Stimulated activated CD8-positive, alpha-beta memory T cell treated with anti-CD3 and anti-CD28 coated beads, Interleukin-2, amount 100 ng/mL, for 48 hours (primary cell): ENCODE results near the gene PRAF2.
A peak's percentile ranks its signal among the peaks of the same experiment; 100 is the strongest.

Source experiments
- DNase-seq, 2 donors: peaks; one replicate each; pipeline ENCODE4 v3.0.0-alpha.2; 2020; ENCODE audit warnings: low read depth in 2 of 2

Gene PRAF2, protein sequence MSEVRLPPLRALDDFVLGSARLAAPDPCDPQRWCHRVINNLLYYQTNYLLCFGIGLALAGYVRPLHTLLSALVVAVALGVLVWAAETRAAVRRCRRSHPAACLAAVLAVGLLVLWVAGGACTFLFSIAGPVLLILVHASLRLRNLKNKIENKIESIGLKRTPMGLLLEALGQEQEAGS

DNA sequence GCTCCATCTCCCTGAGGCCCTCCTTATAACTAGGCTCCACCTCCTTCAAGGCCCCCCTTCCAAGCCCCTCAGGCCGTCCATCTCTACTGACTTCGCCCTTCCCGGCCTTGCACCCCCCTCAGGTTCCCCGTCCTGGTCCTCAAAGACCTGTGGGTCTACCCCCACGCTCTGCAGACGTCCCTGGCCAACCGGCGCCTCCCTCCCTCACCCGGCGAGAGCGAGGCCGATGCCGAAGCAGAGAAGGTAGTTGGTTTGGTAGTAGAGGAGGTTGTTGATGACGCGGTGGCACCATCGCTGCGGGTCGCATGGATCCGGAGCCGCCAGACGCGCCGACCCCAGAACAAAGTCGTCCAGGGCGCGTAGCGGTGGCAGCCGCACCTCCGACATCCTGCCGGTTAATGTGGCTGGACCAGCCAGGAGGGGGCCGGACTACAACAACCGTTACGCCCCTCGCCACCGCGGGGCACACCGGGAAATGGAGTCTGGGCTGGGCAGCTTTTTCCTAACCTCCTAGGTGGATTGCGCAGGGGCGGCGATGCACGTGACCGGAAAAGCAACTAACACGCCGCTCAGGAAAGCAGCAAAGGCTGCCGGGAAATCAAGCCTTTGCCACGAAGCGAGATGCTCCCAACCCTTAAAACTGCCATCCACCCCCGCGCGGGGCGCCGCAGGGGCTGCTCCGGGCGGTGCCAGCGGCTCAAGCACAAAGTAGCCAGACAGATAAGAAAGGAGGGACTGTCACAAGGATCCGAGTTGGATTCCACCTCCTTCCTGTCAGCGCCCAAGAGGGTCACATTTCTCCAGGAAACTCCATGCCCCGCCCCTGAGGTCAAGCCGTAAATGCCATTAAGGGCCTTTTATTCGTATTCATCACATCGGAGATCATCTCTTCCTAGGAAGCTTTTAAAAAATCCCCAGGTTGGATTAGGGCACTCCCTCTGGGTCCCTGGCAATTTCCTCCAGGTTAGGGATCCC lies at the start of gene PRAF2:
TSS of gene PRAF2 (minus strand) at position 402 of the 975 bp plus-strand sequence. CDS start at position 387, 15 bp downstream.
- DNase-seq: peak; percentile 72 to 82

DNA sequence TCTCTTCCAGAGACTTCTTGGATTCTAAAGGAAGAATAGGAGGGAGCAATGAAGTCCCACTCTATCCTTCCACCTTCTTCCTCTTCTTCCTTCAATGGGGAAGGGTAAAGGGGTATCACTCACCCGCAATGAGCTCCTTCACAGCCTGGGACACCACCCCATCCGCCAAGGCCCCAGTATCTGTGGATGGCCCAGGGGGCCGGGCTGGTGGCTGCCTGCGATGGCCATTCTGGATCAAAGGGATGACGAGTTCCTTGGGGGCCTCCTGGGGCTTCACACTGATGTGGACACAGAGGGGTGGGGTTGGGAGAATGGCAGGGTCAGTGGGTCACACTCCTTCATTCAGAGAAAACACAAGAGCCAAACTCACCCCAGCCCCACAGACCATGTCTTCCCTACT lies 48.7 kb upstream of the PRAF2 start:
- no peak for DNase-seq

DNA sequence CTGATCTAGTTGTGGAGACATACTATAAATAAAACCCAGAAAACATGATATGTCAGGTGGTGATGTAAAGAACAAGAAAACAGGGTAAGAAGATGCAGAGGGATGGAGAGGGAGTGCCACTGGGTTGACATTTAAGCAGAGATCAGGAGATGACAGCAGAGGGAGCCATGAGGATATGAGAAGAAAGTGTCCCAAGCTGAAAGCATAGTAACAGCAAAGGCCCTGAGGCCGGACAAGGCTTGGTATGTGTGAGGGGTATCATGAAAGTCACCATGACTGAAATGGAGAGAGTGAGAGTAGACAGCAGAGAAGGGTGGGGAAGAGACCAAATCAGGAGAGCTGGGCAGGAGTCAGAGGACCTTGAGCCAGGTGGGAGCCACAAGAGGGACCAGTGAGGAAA lies 46.3 kb upstream of the PRAF2 start:
- no peak for DNase-seq

DNA sequence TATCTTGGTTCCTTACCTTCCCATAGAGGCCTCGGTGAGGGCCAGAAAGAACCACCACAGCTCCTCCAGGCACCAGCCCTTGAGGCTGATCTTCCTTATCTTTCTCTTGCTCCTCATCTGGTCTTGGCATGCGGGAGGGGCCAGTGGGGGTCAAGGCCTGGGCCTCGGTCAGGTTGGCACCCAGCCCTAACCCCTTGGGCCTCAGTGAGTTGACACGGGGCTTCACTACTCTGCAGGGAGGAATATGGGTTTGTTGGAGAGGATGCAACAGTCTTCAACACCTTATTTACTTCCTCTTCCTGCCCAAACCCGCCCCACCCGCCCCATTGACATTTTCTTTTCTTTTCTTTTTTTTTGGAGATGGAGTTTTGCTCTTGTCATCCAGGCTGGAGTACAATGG lies 43.8 kb upstream of the PRAF2 start:
- no peak for DNase-seq

DNA sequence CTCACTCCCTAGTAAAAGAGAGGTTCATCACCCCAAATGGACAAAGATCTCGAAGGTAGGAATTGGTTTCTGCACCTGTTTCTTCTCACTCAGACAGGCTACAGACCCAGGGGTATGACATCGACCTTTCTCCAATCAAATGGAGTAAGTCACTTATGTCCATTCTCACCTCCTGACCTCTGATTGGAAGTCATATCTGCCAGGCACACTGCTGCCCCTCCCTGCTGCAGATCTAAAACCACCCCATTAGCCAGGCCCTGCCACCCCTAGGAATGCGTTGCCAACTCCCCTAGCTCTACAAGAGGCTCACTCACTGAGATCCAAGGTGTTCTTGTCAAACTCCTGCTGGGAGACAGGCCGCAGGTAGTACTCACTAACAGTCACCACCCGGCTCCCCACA lies 42.9 kb upstream of the PRAF2 start:
- DNase-seq: no peak

DNA sequence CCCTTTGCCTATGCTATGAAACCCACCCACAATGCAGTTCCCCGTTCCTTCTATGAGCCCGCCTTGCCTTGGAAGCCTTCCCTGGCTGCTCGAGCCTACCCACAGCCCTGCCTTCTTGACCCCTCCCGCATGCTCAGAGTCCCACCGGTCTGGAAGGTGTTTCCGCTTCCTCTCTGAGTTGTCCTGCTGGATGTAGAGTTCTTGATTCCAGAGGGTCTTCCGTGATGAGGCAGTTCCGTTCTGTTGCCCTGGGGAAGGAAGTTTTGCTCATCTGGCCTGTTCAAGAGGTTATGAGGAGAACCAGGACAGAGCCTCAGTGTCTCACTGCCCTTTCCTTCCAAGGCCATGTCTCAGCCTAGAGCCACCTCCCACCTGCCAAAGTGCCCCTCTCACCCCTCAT lies 42.3 kb upstream of the PRAF2 start:
- DNase-seq: no peak

DNA sequence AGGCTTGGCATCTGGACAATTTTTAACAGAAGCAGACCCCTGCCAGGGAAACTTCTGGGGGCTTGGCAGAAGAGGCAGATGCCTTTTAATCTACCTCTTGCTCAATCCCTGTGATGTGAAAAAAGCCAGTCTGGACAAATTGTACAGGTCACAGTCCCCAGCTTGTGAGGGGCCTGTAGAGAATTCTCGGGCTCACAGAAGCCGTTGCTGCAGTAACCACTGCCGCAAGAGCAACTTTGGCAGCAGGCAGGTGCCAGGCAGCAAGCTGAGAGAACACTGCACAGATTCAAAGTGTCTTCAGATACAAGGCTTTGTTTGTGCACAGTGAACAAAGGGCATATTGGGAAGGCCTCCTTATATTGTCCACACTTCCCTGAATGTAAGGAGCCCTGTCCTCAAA lies 38.0 kb upstream of the PRAF2 start:
- DNase-seq: no peak

DNA sequence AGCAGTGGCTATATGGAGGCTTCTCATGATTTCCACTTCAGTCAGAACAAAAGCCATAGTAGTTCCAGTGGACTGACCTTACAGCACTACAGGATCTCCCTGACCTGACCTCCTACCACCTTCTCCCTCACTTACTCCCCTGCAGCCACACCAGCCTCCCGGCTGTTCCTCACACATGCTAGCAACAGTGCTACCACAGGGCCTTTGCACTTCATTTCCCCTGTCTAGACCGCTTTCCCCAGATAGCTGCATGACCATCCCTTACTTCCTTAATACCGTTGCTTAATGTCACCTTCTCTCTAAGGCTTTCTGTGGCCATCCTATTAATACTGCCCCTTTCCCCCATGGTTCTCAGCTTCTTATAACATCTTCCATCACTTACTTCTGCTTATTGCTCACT lies 36.6 kb upstream of the PRAF2 start:
- no peak for DNase-seq

DNA sequence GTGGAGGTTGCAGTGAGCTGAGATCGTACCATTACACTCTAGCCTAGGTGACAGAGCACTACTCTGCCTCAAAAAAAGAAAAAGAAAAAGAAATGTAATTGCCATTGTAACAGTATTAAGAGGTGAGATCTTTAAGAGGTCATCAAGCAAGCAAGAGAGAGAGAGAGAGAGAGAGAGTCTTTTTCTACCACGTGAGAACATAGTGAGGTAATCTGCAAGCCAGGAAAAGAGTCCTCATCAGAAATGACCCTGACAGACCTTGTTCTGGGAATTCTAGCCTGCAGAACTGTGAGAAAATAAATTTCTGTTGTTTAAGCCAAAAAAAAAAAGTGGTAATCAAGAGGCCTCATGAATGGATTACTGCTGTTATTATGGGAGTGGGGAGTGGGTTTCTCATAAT lies 34.8 kb upstream of the PRAF2 start:
- DNase-seq: no peak

DNA sequence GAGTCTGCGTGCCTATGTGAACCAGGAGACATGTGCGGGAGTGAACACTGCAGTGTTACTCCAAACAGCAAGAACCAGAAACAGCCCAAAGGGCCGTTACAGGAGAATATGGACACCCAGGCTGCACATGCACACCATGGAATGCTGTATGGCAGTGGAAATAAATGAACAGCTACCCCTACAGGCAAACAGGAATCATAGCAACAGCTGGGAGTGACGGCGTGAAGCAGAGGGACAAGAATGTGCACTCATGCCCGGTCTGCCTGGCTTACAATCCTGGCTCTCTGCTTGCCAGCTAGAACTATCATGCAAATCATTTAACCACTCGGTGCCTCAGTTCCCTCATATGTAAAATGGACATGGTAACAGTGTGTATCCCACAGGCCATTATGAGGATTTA lies 33.1 kb upstream of the PRAF2 start:
- no peak for DNase-seq

DNA sequence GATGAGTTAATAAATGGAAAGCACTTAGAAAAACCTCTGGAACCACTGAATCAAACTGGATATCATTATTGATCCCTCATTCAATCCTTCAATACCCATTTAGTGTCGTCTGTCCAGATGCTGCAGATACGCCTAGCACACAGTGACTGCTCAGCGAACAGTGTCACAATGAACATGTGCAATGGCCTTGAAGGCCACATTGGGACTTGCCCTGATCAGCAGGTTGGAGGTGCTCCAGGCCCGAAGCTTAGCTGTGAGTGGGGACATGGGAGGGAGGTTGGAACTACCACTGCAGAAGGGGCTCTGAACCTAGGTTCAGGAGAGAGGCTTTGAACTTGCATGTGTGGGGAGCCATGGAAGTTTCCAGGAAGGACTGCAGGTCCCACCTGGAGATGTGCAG lies 32.5 kb upstream of the PRAF2 start:
- DNase-seq: no peak

DNA sequence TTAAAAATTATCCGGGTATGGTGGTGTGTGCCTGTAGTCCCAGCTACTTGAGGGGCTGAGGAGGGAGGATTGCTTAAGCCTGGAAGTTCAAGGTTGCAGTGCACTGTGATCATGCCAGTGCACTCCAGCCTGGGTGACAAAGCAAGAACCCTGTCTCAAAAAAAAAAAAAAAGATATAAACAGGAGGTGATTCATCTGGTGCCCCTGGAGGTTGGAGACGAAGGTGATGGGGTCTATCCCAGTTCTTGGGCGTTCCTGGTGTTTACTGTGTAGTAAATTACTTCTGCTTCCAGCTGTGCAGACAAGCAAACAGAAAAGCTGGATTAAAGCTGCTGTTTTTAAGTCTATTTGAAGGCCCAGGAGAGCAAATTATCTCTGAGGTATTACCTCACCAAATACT lies 29.8 kb upstream of the PRAF2 start:
- no peak for DNase-seq

DNA sequence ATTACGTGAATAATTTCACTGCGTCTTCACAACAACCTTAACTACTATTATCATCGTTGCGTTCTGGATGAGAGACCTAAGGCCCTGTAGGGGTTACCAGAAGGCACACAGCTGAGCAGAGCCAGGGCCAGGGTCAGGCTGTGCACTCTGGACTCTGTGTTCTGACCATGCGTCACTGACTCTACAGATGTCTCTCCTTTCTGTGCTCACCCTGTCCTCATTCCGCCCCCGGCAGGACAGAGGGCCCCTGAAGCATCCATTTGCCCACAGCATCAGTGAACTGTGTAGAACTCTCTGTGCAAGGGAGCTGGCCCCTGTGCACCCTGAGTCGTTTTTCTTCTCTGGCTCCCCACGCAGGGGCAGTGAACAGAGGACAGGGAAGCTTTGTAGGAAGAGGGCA lies 28.4 kb upstream of the PRAF2 start:
- DNase-seq: no peak

DNA sequence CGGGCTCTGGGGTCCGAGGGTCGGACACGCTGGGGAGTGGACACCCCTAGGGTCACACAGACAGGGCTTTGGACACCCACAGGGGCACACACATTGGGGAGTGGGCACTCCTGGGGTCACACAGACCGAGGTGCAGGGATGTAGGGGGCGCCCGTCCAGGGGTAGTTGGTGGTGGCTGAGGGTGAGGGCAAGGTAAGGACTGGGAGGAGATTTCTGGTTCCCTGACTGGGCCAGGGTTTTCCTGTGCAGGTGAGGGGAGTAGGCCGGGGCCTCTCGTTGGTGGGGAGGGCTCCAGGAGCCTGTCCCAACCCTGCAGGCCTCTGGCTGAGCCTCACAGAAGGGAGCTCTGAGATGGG lies 27.8 kb upstream of the PRAF2 start:
- DNase-seq: no peak

DNA sequence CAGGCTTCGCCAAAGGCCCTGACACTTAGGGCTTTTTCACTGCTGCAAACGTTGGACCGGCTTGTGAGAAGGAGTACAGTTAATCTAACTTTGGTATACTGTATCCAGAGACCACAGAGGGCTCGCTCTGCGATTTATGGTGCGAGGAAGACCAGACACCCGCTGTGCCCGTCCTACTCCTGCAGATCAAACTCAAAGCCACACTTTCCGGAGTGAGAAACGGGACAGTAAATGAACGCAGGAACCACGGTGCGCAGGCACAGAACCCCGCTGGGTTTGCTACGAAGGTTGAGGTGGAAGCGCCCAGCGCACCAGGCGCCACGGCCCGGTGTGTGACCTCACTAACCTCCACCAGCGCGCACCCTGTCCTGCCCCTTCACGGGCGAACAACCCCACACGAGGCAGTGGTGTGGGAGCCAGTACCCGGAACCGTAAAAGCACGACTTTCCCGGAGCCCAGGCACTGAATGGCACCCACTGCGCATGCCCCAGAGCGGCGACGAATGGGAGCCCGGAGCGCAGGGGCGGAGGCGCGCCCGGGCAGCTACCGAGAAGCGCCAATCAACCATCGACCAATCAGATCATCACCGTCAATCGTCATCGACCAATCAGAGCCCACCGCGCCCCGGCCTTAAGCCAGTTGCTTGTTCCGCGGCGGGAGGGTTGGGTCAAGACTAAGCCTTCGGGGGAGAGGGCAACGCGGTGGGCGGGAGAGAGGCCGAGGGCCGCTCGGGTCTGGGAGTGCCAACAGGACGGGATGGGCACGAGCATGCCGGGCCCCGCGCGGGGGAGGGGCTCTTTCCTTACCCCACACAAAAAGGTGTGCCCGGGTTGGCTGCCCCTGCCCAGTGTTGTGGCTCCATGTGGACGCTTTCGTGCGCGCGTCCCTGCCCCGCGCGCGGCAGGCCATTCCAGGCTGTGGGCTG lies 27.2 kb upstream of the PRAF2 start:
- peak; percentile 75 to 80 for DNase-seq

DNA sequence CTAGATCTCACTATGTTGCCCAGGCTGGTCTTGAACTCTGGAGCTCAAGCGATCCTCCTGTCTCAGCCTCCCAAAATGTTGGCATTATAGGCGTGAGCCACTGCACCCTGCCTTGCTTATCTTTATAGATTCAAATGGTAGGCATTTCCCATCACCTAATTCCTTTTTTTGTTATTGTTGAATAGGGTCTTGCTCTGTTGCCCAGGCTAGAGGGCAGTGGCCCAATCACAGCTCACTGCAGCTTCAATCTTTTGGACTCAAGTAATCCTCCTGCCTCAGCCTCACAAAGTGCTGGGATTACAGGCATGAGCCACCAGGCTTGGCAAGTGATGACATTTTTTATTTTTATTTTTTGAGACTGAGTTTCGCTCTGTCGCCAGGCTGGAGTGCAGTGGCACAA lies 22.6 kb upstream of the PRAF2 start:
- no peak for DNase-seq

DNA sequence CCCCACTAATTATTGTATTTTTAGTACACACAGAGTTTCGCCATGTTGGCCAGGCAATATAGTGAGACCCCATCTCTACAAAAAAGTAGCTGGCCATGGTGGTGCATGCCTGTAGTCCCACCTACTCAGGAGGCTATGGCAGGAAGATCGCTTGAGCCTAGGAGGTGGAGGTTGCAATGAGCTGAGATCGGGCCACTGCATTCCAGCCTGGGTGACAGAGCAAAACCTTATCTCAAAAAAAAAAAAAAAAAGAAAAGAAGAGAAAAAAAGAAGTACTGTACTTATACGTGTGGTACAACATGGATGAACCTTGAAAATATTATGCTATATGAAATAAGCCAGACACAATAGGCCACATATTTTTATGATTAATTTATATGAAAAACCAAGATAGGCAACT lies 15.8 kb upstream of the PRAF2 start:
- no peak for DNase-seq

DNA sequence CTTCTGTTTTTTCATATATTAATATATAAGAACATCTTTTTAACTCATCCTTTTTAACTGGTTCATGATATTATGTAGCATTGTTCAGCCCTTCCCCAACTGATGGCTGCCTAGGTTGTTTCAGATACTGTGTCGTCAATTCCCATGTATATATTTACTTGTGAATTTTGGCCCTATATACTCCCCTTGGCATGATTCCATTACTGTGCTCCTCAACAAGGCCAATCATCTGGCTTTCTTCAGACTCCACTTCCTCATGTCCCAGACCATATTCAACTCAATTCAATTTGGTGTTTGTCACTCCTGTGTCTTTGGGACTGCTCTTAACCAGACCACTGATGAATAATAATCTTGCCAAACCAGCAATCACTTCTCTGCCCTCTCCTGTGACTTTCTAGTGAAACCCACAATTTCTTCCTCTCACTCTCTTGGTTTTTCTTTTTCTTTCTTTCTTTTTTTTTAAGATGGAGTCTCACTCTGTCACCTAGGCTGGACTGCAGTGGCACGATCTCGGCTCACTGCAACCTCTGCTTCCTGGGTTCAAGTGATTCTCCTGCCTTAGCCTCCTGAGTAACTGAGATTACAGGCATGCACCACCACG lies 8.6 kb upstream of the PRAF2 start:
- DNase-seq: no peak

DNA sequence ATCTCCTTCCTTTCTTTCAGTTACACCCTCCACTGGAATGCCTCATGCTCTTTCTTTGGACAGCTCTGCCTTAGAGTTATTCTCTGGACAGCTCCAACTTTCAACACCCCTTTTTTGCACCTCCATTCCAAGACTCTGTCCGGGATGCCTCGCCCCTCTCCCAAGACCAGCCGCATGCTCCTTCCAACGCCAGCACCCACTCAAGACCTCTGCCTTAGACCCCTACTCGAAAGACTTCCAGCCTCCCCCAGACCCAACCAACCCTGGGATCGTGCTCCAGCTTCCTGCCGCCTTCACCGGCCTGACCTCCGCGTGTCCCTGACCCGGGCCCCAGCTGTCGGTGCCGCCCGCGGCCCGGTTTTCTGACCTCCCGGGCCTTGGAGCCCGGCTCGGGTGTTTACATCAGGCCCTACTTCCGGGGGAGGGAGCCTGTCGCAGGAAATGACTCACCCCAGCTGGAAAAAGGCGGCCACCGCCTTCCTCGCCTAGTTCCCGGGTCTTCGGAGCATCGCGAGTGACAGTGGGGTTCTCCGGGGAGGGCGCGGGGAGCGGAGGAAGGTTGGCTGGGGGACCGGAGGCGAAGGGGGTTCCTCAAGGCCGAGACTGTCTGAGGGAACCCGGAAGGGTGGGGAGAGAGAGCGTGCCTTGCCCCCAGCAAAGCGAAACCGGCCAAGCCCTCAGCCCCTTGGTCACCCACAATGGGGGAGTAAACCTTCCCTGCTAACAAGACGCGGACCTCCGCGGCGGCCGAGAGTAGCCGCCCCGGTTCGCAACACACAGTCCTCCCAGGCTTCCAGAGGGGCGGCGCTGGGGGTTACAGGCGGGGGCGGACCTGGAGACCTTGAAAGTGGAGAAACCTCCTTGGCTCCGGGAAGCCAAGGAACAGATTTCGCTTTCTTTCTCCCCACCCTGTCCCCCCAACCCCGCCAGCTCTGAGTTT lies 6.0 kb upstream of the PRAF2 start, which contains the start of gene WDR45:
TSS of gene WDR45 (minus strand) at position 399 of the 940 bp plus-strand sequence. CDS start 1,792 bp downstream, outside the sequence.
- peak; percentile 51 to 57 for DNase-seq

DNA sequence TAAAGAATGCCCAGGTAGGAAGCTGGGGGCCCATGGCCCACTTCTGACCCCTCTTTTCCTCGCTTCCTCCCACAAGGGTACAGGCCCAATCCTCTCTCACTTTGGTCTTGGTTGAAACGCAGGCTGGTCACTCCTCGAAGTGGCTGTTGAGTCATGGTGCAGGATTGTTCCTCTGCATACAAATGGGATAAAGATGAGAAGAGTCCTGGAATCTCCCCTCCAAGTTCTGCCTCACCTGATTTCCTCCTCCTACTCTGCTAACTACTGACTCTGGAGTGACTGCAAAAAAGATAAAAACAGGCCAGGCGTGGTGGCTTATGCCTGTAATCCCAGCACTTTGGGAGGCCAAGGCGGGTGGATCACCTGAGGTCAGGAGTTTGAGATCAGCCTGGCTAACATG lies 4.1 kb upstream of the PRAF2 start:
- DNase-seq: no peak

DNA sequence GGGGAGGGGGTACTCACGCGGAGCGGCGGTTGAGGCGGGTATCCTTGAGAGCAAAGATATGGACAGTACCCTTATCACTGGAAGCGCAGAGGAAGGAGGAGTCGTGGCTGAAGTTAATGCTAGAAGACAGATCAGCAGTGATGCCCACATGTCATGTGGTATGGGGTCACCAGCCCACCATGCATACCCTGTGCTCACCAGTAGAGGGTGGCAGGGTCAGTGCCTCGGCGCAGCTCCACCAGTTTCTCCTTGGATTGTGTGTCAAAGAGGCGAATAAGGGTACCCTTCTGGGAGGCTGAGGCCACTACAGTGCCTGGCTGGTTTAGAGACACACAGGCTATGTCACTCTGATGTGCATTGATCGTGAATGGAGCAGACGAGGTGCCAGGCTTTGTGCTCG lies 1.5 kb upstream of the PRAF2 start:
- DNase-seq: no peak
